Stimulated activated CD4-positive, alpha-beta T cell treated with anti-CD3 and anti-CD28 coated beads, Interleukin-15, amount 100 ng/mL, for 1 hour (primary cell): ENCODE measurements around the gene RBM47.
"Not testable (repeated sequence)": the region's sequence is repeated elsewhere in the genome, so short reads cannot be mapped to it uniquely, and the experiment has no call there.

ENCODE experiments used
- DNase-seq, 2 donors: peaks; one replicate each; pipeline ENCODE4 v3.0.0-alpha.2; 2020; ENCODE audit warnings: low read depth in 1 of 2, low spot score in 1 of 2

RBM47 gene

GRCh38 chr4:40544221-40544620 is 85.4 kb downstream of the RBM47 start:
- no peak for DNase-seq

GRCh38 chr4:40540800-40541199 is 88.9 kb downstream of the RBM47 start:
- no peak for DNase-seq

GRCh38 chr4:40536032-40536431 is 93.6 kb downstream of the RBM47 start:
- no peak for DNase-seq

- DNase-seq = no peak
Measured at GRCh38 chr4:40531636-40532023, 98.0 kb downstream of the RBM47 start.

- DNase-seq = no peak
Measured at GRCh38 chr4:40530961-40531635, 98.6 kb downstream of the RBM47 start.

GRCh38 chr4:40526741-40527140 is 102.9 kb downstream of the RBM47 start:
- no peak for DNase-seq

GRCh38 chr4:40525752-40526598 is 103.7 kb downstream of the RBM47 start:
- DNase-seq = no peak

- no peak for DNase-seq
Measured at GRCh38 chr4:40524366-40525041, 105.2 kb downstream of the RBM47 start.

GRCh38 chr4:40523581-40523980 is 106.1 kb downstream of the RBM47 start:
- no peak for DNase-seq

GRCh38 chr4:40521957-40522356 is 107.7 kb downstream of the RBM47 start:
- DNase-seq = no peak

- no peak for DNase-seq
Measured at GRCh38 chr4:40520533-40520932, 109.1 kb downstream of the RBM47 start.

- DNase-seq = not testable (repeated sequence)
Measured at GRCh38 chr4:40517081-40517480, 112.6 kb downstream of the RBM47 start.

- no peak for DNase-seq
Measured at GRCh38 chr4:40516651-40517050, 113.0 kb downstream of the RBM47 start.

GRCh38 chr4:40515398-40516293 is 114.0 kb downstream of the RBM47 start:
- no peak for DNase-seq

GRCh38 chr4:40515037-40515397 is 114.6 kb downstream of the RBM47 start:
- DNase-seq = no peak

- no peak for DNase-seq
Measured at GRCh38 chr4:40514497-40514951, 115.1 kb downstream of the RBM47 start.

- no peak for DNase-seq
Measured at GRCh38 chr4:40511036-40511614, 118.5 kb downstream of the RBM47 start.

- no peak for DNase-seq
Measured at GRCh38 chr4:40507977-40508376, 121.7 kb downstream of the RBM47 start.

GRCh38 chr4:40506492-40506891 is 123.2 kb downstream of the RBM47 start:
- DNase-seq = no peak

- DNase-seq = no peak
Measured at GRCh38 chr4:40506066-40506465, 123.6 kb downstream of the RBM47 start.

GRCh38 chr4:40502934-40503333 is 126.7 kb downstream of the RBM47 start:
- no peak for DNase-seq
